ENCODE data around the gene TUBA3C. TPM values are rescaled to one million over a fixed set of nuclear protein-coding genes. Genes with fewer than 3 reads are reported as not detected.

Gene TUBA3C
- total RNA-seq, 1 experiment from 2014 or later, result not detected

- no peak overlapping the region for H2BK120ac ChIP-seq (ENCODE audit: low read depth, low read length, poor library complexity, severe bottlenecking)
- H2BK20ac ChIP-seq (ENCODE audit: low read depth, low read length, poor library complexity, severe bottlenecking), result no peak overlapping the region
- no peak overlapping the region for H2BK12ac ChIP-seq (ENCODE audit: insufficient read length, low read depth, low read length)
- no peak overlapping the region for H4K91ac ChIP-seq (ENCODE audit: insufficient read length, low read depth, low read length)
- H4K5ac ChIP-seq (ENCODE audit: insufficient read length, low read depth, low read length), result no peak overlapping the region
- Mint-ChIP-seq H3K4me3 (no peak overlapping the region), H3K4me1 (no peaks in the 10 kb centered on the region), H3K36me3 (ENCODE audit: insufficient read depth in 1 of 3, low read depth in 3 of 3) (peaks cover 0 to 39% (median 20%) of the 10 kb centered on the region in 3 experiments; a peak in 6 of 7 replicates), H3K27me3 (ENCODE audit: low read depth) (no peaks in the 10 kb centered on the region; the same call in none of the 2 replicates), H3K9me3 (peaks cover 92 to 95% of the 10 kb centered on the region in 2 experiments), H3K27ac (no peak overlapping the region)
- H4K20me1 ChIP-seq (ENCODE audit: control insufficient read depth, insufficient read depth, insufficient read length), result no peaks in the 10 kb centered on the region
- no peak overlapping the region for H3K23ac ChIP-seq (ENCODE audit: insufficient read length, low read depth, low read length)
- no CpG with 5 or more reads among the region's 3 CpGs for WGBS (ENCODE audit: extremely low coverage, insufficient read length, low lambda C conversion rate)
- no peak overlapping the region for H4K8ac ChIP-seq (replicated peaks; ENCODE audit: insufficient read length, low read depth, low read length)
- no peaks in the 10 kb centered on the region for H3K23me2 ChIP-seq (ENCODE audit: insufficient read length, low read depth, low read length, poor library complexity, severe bottlenecking)
- no peak overlapping the region for H3K14ac ChIP-seq (ENCODE audit: insufficient read depth, low read length)
- H3K9me3 ChIP-seq (ENCODE audit: control insufficient read depth, low read depth, low read length), result peaks cover 100% of the 10 kb centered on the region
- H2AK5ac ChIP-seq (ENCODE audit: insufficient read length, low read length), result no peak overlapping the region
- no peaks in the 10 kb centered on the region for H3K79me1 ChIP-seq (ENCODE audit: insufficient read depth, low read depth, low read length, poor library complexity, severe bottlenecking)
- H2BK15ac ChIP-seq (ENCODE audit: low read depth, low read length), result no peak overlapping the region
- H3K56ac ChIP-seq (ENCODE audit: insufficient read length, low read depth, low read length), result no peak overlapping the region
- H3K27me3 ChIP-seq (ENCODE audit: insufficient read depth, low read length), result no peaks in the 10 kb centered on the region
- TF ChIP-seq CTCF (conservative IDR thresholded peaks at IDR 0.05), result no peak
- H2AFZ ChIP-seq (ENCODE audit: low read length), result no peak overlapping the region
- no peaks in the 10 kb centered on the region for H3K79me2 ChIP-seq (ENCODE audit: insufficient read depth, low read length)
- H3K9ac ChIP-seq (ENCODE audit: extremely low read depth, insufficient read length, low read length), result no peak overlapping the region
- H3K4ac ChIP-seq (ENCODE audit: low read depth, low read length), result no peak overlapping the region
- no peaks in the 10 kb centered on the region for H3K4me1 ChIP-seq (ENCODE audit: insufficient read depth, low read length)
- no peak for DNase-seq
- H3T11ph ChIP-seq (ENCODE audit: low read length), result no peak overlapping the region
- H3K27ac ChIP-seq (ENCODE audit: insufficient read length, low read depth, low read length), result no peak overlapping the region
- no peak overlapping the region for H3K4me2 ChIP-seq (ENCODE audit: insufficient read depth, insufficient read length, low read length)
- no peak overlapping the region for H2BK5ac ChIP-seq (ENCODE audit: insufficient read length, low read length)
- no peak overlapping the region for H3K18ac ChIP-seq (ENCODE audit: insufficient read length, low read depth, low read length)
These were observed 12.1 kb downstream of the TUBA3C start for GRCh38 chr13:19169496-19169895.
